H1 (cell line): ENCODE results near the gene MAGI2. TPM values are rescaled to one million over a fixed set of nuclear protein-coding genes. Genes with fewer than 3 reads are reported as not detected.

ENCODE experiments used
- CTCF ChIA-PET: fragments of 300-600 bp; sonication (Branson Sonifier 250); formaldehyde crosslinking; loops from one replicate; lab custom pipeline; 2021; ENCODE audit not compliant: partially characterized antibody; lab: Charles Lee
- POLR2A ChIA-PET: fragments of 300-600 bp; sonication (Branson Sonifier 250); formaldehyde crosslinking; loops from one replicate; lab custom pipeline; 2021; ENCODE audit warnings: inconsistent platforms; ENCODE audit not compliant: partially characterized antibody; lab: Charles Lee
- DNase-seq, 2 experiments: peaks; one replicate each; pipeline versions ENCODE4 v3.0.0 to v3.0.0-alpha.2; 2010 to 2022; ENCODE audit warnings: low spot score in 2 of 2, low read depth in 1 of 2, mixed read lengths in 1 of 2
- FAIRE-seq: peaks from 2 replicates; lab custom pipeline; 2011; peaks lifted over from hg19 to GRCh38; lab: Jason Lieb, UNC
- H2AFZ ChIP-seq: 2 replicates; pipeline ENCODE4 v1.8.1; 2012; ENCODE audit warnings: low read length, inconsistent platforms
- H2AK5ac ChIP-seq: 2 replicates; pipeline ENCODE4 v1.6.1; 2013; ENCODE audit warnings: low read depth, low read length
- H2BK120ac ChIP-seq: replicated peaks from 2 replicates; pipeline ENCODE3; 2013; ENCODE audit warnings: low read depth, low read length, inconsistent platforms
- H2BK12ac ChIP-seq: 2 replicates; pipeline ENCODE4 v1.6.1; 2013; ENCODE audit warnings: low read depth, low read length
- H2BK15ac ChIP-seq: 2 replicates; pipeline ENCODE4 v1.6.1; 2013; ENCODE audit warnings: low read length
- H2BK20ac ChIP-seq: 2 replicates; pipeline ENCODE4 v1.6.1; 2013; ENCODE audit warnings: low read length
- H2BK5ac ChIP-seq: 2 replicates; pipeline ENCODE4 v1.6.1; 2013; ENCODE audit warnings: low read depth, low read length
- H3K14ac ChIP-seq: 2 replicates; pipeline ENCODE4 v1.6.1; 2013; ENCODE audit warnings: inconsistent platforms; ENCODE audit not compliant: insufficient read length
- H3K18ac ChIP-seq: 2 replicates; pipeline ENCODE4 v1.6.1; 2013; ENCODE audit warnings: low read length; ENCODE audit errors: extremely low read depth
- H3K23ac ChIP-seq: 2 replicates; pipeline ENCODE4 v1.6.1; 2013; ENCODE audit warnings: inconsistent platforms; ENCODE audit not compliant: insufficient read length
- H3K23me2 ChIP-seq: 2 replicates; pipeline ENCODE4 v1.6.1; 2013; ENCODE audit warnings: low read depth, low read length
- H3K27ac ChIP-seq: 2 replicates; pipeline ENCODE4 v1.6.1; 2011; ENCODE audit warnings: low read depth, low read length, inconsistent platforms
- H3K27me3 ChIP-seq, 4 experiments: replicated peaks in 1 of 4; 1 replicate in 1 of 4; 2 replicates in 3 of 4; pipeline versions ENCODE4 v1.6.1 to v1.8.1; 2011 to 2013; ENCODE audit warnings: low read length in 3 of 4, mild to moderate bottlenecking in 3 of 4, inconsistent platforms in 2 of 4, mixed read lengths in 2 of 4, moderate library complexity in 1 of 4; ENCODE audit not compliant: control insufficient read depth in 3 of 4, insufficient read depth in 3 of 4; ENCODE audit errors: extremely low read depth in 1 of 4
- H3K36me3 ChIP-seq, 4 experiments: 2 replicates each; pipeline versions ENCODE4 v1.6.1 to v1.8.1; 2011 to 2013; ENCODE audit warnings: mild to moderate bottlenecking in 4 of 4, low read length in 3 of 4, moderate library complexity in 2 of 4, control low read depth in 1 of 4, inconsistent platforms in 1 of 4; ENCODE audit not compliant: insufficient read depth in 4 of 4, control insufficient read depth in 2 of 4
- H3K4ac ChIP-seq: replicated peaks from 2 replicates; pipeline ENCODE3; 2013; ENCODE audit warnings: low read length, low read depth, mixed read lengths, inconsistent platforms; ENCODE audit not compliant: insufficient read length
- H3K4me1 ChIP-seq, 4 experiments: replicated peaks in 1 of 4; 1 replicate in 1 of 4; 2 replicates in 3 of 4; pipeline versions ENCODE4 v1.6.1 to v1.8.1; 2011 to 2013; ENCODE audit warnings: low read length in 3 of 4, inconsistent platforms in 2 of 4, mixed read lengths in 1 of 4; ENCODE audit not compliant: insufficient read depth in 4 of 4, control insufficient read depth in 3 of 4
- H3K4me2 ChIP-seq, 2 experiments: 2 replicates each; pipeline versions ENCODE4 v1.6.1 to v1.8.1; 2011 to 2013; ENCODE audit warnings: low read depth in 2 of 2, low read length in 2 of 2, control low read depth in 1 of 2, inconsistent platforms in 1 of 2, mild to moderate bottlenecking in 1 of 2; ENCODE audit not compliant: insufficient read depth in 1 of 2
- H3K4me3 ChIP-seq, 4 experiments: fragments of 200-600, 300-600 bp in 1 of 4; sonication (generic), shearing (Covaris generic), sonication (Bioruptor Twin) in 1 of 4; 2 replicates each; pipeline versions ENCODE4 v1.5.1 to v1.8.1; 2011 to 2016; ENCODE audit warnings: low read length in 4 of 4, low read depth in 3 of 4, control low read depth in 2 of 4, inconsistent platforms in 2 of 4, mild to moderate bottlenecking in 2 of 4, mixed read lengths in 1 of 4, moderate library complexity in 1 of 4; ENCODE audit not compliant: insufficient read depth in 2 of 4; ENCODE audit errors: extremely low read depth in 1 of 4
- H3K56ac ChIP-seq: replicated peaks from 2 replicates; pipeline ENCODE3; 2013; ENCODE audit warnings: low read depth, mild to moderate bottlenecking, mixed read lengths, low read length, inconsistent platforms; ENCODE audit not compliant: insufficient read length
- H3K79me1 ChIP-seq: 2 replicates; pipeline ENCODE4 v1.6.1; 2013; ENCODE audit warnings: low read depth, low read length, control low read depth
- H3K79me2 ChIP-seq, 2 experiments: 2 replicates each; pipeline versions ENCODE4 v1.6.1 to v1.8.1; 2012 to 2013; ENCODE audit warnings: low read length in 2 of 2, mild to moderate bottlenecking in 2 of 2, inconsistent platforms in 1 of 2; ENCODE audit not compliant: insufficient read depth in 2 of 2, control insufficient read depth in 1 of 2
- H3K9ac ChIP-seq, 4 experiments: replicated peaks in 1 of 4; 1 replicate in 1 of 4; 2 replicates in 3 of 4; pipeline versions ENCODE4 v1.6.1 to v1.8.1; 2011 to 2013; ENCODE audit warnings: low read depth in 3 of 4, low read length in 3 of 4, control low read depth in 2 of 4, mild to moderate bottlenecking in 2 of 4, moderate library complexity in 2 of 4, inconsistent platforms in 1 of 4; ENCODE audit errors: extremely low read depth in 1 of 4
- H3K9me3 ChIP-seq, 2 experiments: 2 replicates each; pipeline versions ENCODE4 v1.6.1 to v1.8.1; 2012 to 2013; ENCODE audit warnings: mild to moderate bottlenecking in 2 of 2, moderate library complexity in 2 of 2, control low read depth in 1 of 2, inconsistent platforms in 1 of 2, low read depth in 1 of 2, low read length in 1 of 2, mixed read lengths in 1 of 2; ENCODE audit not compliant: insufficient read depth in 2 of 2
- H4K20me1 ChIP-seq, 2 experiments: replicated peaks in 1 of 2; 2 replicates each; pipeline versions ENCODE3 to v1.8.1; 2011 to 2013; ENCODE audit warnings: inconsistent platforms in 2 of 2, low read length in 2 of 2, mild to moderate bottlenecking in 1 of 2; ENCODE audit not compliant: insufficient read depth in 2 of 2, control insufficient read depth in 1 of 2
- H4K5ac ChIP-seq: 2 replicates; pipeline ENCODE4 v1.6.1; 2013; ENCODE audit warnings: low read length, low read depth, mixed read lengths, inconsistent platforms; ENCODE audit not compliant: insufficient read length
- H4K8ac ChIP-seq: 2 replicates; pipeline ENCODE4 v1.8.0; 2013; ENCODE audit warnings: mild to moderate bottlenecking, moderate library complexity, low read length, inconsistent platforms; ENCODE audit not compliant: insufficient read depth; ENCODE audit errors: extremely low read depth
- H4K91ac ChIP-seq: replicated peaks from 2 replicates; pipeline ENCODE3; 2013; ENCODE audit warnings: low read length, mixed read lengths, inconsistent platforms; ENCODE audit not compliant: insufficient read length
- CBX5 ChIP-seq: fragments of 300-800, 300-1000 bp; sonication (generic); IDR thresholded peaks from 2 replicates; pipeline ENCODE4 v1.7.1; 2016; ENCODE audit warnings: antibody characterized with exemption, low read length, low read depth
- TAF7 ChIP-seq: optimal IDR thresholded peaks from 2 replicates; pipeline ENCODE3; 2011; ENCODE audit warnings: low read depth, mild to moderate bottlenecking, inconsistent platforms, low read length, moderate library complexity, borderline replicate concordance
- TEAD4 ChIP-seq: IDR thresholded peaks from 2 replicates; pipeline ENCODE4 v1.6.1; 2012; ENCODE audit warnings: low read depth, low read length, inconsistent platforms, mixed read lengths
- WGBS, 2 experiments: shearing (Covaris generic) in 1 of 2; methylation state at CpG; one replicate each; pipeline versions ENCODE4 v1.1.6 to v1.1.7; 2013 to 2015; ENCODE audit warnings: low lambda C conversion rate in 2 of 2, mixed read lengths in 2 of 2, inconsistent platforms in 1 of 2, low coverage in 1 of 2, missing lambda C conversion rate in 1 of 2; ENCODE audit not compliant: insufficient replicate concordance in 2 of 2, insufficient coverage in 1 of 2, insufficient read length in 1 of 2; ENCODE audit errors: extremely low coverage in 1 of 2, missing lambda C conversion rate in 1 of 2; 5-methylcytosine and 5-hydroxymethylcytosine counted together
- polyA plus RNA-seq, 7 experiments: library from polyadenylated mRNA; depleted of rRNA in 3 of 7; stranded (reverse) in 5 of 7; unstranded in 2 of 7; fragments of >200 nt in 5 of 7; fragments of 200-250 nt in 2 of 7; gene quantifications; 1 replicate in 5 of 7; 2 replicates in 1 of 7; 4 replicates in 1 of 7; pipeline versions ENCODE4 v1.2.1 to v1.2.3, GENCODE V29; 2011 to 2013; ENCODE audit warnings: missing spikeins in 2 of 7, mixed read lengths in 2 of 7
- total RNA-seq: library from RNA; stranded (reverse); fragmentation: NEBNext Ultra II Directional; extraction: Animal tissue kit (Norgen Biotek cat#: 25700); gene quantifications from 2 replicates; pipeline ENCODE4 v1.2.1, GENCODE V29; 2021
- TF ChIP-seq, protein P1 (sequence below): IDR thresholded peaks from 2 replicates; pipeline ENCODE4 v1.6.1; 2012; ENCODE audit warnings: low read length, inconsistent platforms

MAGI2 gene
- total and polyA plus RNA-seq, 2 of the 8 experiments (the other 6 are each of a cell fraction or from before 2014, with no cell fraction given) = 6.0 to 27.3 TPM

DNA sequence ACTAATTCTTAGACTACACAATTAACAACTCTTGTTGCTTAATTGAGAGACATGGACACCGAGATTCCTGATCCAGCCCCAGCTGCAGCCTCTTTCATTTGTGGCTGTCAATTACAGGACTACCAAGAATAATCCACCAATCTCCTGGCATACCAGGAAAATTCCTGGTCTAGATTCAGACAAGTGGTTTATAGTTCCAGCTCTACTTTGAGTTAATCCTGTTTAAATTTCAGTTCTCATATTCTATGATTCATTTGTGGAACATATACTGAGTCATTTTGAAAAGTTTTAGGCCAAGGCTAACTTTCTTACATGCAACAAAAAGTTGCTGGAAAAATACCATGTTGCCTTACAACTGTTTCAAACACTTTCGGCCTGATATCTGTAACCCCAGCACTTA, 253.5 kb downstream of the MAGI2 start:
- Histone ChIP-seq H3K14ac (no peak overlapping the region), H2BK5ac (no peak overlapping the region), H3K4ac (no peak overlapping the region), H3K36me3 (no peaks in the 10 kb centered on the region), H3K79me2 (no peaks in the 10 kb centered on the region), H2BK12ac (no peak overlapping the region), H3K79me1 (no peaks in the 10 kb centered on the region), H4K5ac (no peak overlapping the region), H3K23ac (no peak overlapping the region), H3K4me1 (no peaks in the 10 kb centered on the region), H3K27me3 (no peaks in the 10 kb centered on the region), H3K27ac (no peak overlapping the region), H3K18ac (no peak overlapping the region), H3K9ac (no peak overlapping the region), H2AFZ (no peak overlapping the region), H2BK120ac (no peak overlapping the region), H4K91ac (no peak overlapping the region), H3K4me2 (no peak overlapping the region), H3K4me3 (no peak overlapping the region), H4K20me1 (no peaks in the 10 kb centered on the region), H3K56ac (no peak overlapping the region), H3K9me3 (no peaks in the 10 kb centered on the region), H4K8ac (no peak overlapping the region), H3K23me2 (no peaks in the 10 kb centered on the region), H2BK20ac (no peak overlapping the region), H2AK5ac (no peak overlapping the region), H2BK15ac (no peak overlapping the region)
- DNase-seq (no peak), FAIRE-seq (no peak)
- ChIA-PET POLR2A (no interaction called here), CTCF (no interaction called here)
- 86% methylated on average over 2 of the region's 2 CpGs; no CpG with 5 or more reads in 1 of the 2 experiments for WGBS, 2 experiments
- TF ChIP-seq CBX5 = no peak
- TF ChIP-seq, protein P1, sequence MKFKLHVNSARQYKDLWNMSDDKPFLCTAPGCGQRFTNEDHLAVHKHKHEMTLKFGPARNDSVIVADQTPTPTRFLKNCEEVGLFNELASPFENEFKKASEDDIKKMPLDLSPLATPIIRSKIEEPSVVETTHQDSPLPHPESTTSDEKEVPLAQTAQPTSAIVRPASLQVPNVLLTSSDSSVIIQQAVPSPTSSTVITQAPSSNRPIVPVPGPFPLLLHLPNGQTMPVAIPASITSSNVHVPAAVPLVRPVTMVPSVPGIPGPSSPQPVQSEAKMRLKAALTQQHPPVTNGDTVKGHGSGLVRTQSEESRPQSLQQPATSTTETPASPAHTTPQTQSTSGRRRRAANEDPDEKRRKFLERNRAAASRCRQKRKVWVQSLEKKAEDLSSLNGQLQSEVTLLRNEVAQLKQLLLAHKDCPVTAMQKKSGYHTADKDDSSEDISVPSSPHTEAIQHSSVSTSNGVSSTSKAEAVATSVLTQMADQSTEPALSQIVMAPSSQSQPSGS = no peak
- TF ChIP-seq TAF7 = no peak
- no peak for TF ChIP-seq TEAD4
